Panc1 (cell line): ENCODE measurements around the gene CEACAM18. TPM values are rescaled to one million over a fixed set of nuclear protein-coding genes. Genes with fewer than 3 reads are reported as not detected.

Experiments
- ATAC-seq: fragments of 200-7000 bp; cut with Tn5 transposase; 2 replicates; pipeline ENCODE4 v1.9.1; 2020; ENCODE audit warnings: mild to moderate bottlenecking, moderate library complexity
- BruUV-seq: library from RNA; stranded (reverse); fragments of 400-500 nt; replicated peaks from 2 replicates; lab custom pipeline; 2021; lab: Mats Ljungman, UMichigan
- CTCF ChIA-PET: fragments of 300-600 bp; sonication (Branson Sonifier 250); formaldehyde crosslinking; loops from one replicate; lab custom pipeline; 2022; ENCODE audit warnings: antibody characterized with exemption; lab: Charles Lee
- POLR2A ChIA-PET: fragments of 300-600 bp; sonication (Branson Sonifier 250); formaldehyde crosslinking; loops from one replicate; lab custom pipeline; 2022; ENCODE audit warnings: antibody characterized with exemption; lab: Charles Lee
- DNase-seq: peaks from one replicate; pipeline ENCODE4 v3.0.0-alpha.2; 2010; ENCODE audit warnings: low read depth, low spot score
- H3K27ac ChIP-seq: 2 replicates; pipeline ENCODE4 v1.5.1; 2011; ENCODE audit warnings: mild to moderate bottlenecking, low read length, inconsistent platforms
- H3K27me3 ChIP-seq: fragments of 200-500 bp; sonication (Bioruptor generic); 2 replicates; pipeline ENCODE4 v1.6.0; 2014; ENCODE audit warnings: low read length, inconsistent platforms; ENCODE audit not compliant: control insufficient read depth, insufficient read depth
- H3K36me3 ChIP-seq: fragments of 200-500 bp; sonication (Bioruptor generic); 2 replicates; pipeline ENCODE4 v1.5.1; 2014; ENCODE audit warnings: inconsistent platforms, mild to moderate bottlenecking, low read length, moderate library complexity; ENCODE audit not compliant: control insufficient read depth, insufficient read depth
- H3K4me1 ChIP-seq: 2 replicates; pipeline ENCODE4 v1.5.1; 2011; ENCODE audit warnings: inconsistent platforms, mild to moderate bottlenecking, low read length, moderate library complexity; ENCODE audit not compliant: control insufficient read depth, insufficient read depth
- H3K4me3 ChIP-seq, 2 experiments: 2 replicates each; pipeline ENCODE4 v1.5.1; 2011 to 2012; ENCODE audit warnings: low read depth in 2 of 2, low read length in 2 of 2, mild to moderate bottlenecking in 2 of 2, inconsistent platforms in 1 of 2, moderate library complexity in 1 of 2
- H3K9me3 ChIP-seq: fragments of 200-500 bp; sonication (Bioruptor generic); 2 replicates; pipeline ENCODE4 v1.5.1; 2014; ENCODE audit warnings: low read depth, mild to moderate bottlenecking, inconsistent platforms, low read length, moderate library complexity; ENCODE audit not compliant: control insufficient read depth, insufficient read depth
- CTCF ChIP-seq: fragments of 450-650 bp; IDR thresholded peaks from 2 replicates; pipeline ENCODE4 v1.5.1; 2017; ENCODE audit warnings: mild to moderate bottlenecking
- POLR2AphosphoS5 ChIP-seq: IDR thresholded peaks from 2 replicates; pipeline ENCODE4 v1.6.1; 2012; ENCODE audit warnings: mild to moderate bottlenecking, low read depth, low read length, moderate library complexity
- REST ChIP-seq, 2 experiments: IDR thresholded peaks; 2 replicates each; pipeline ENCODE4 v1.6.1; 2011 to 2012; ENCODE audit warnings: low read depth in 2 of 2, control low read depth in 1 of 2, low read length in 1 of 2, mild to moderate bottlenecking in 1 of 2, moderate library complexity in 1 of 2; ENCODE audit not compliant: insufficient read depth in 1 of 2
- SIN3A ChIP-seq: IDR thresholded peaks from 2 replicates; pipeline ENCODE4 v1.6.1; 2012; ENCODE audit warnings: low read depth, mild to moderate bottlenecking, low read length, moderate library complexity, borderline replicate concordance; ENCODE audit not compliant: insufficient read depth
- TCF7L2 ChIP-seq: IDR thresholded peaks from 2 replicates; pipeline ENCODE4 v1.6.1; 2011; ENCODE audit warnings: mild to moderate bottlenecking, low read depth, low read length, inconsistent platforms
- in situ Hi-C: cut with HindIII; loops from 2 replicates; pipeline ENCODE4 v1.10.0; 2016; ENCODE audit warnings: low sequenced_read_pairs, low pct_unique_long_range_greater_than_20kb
- intact Hi-C: fragments of 100-400 bp; cut with micrococcal nuclease; formaldehyde crosslinking; loops from one replicate; pipeline ENCODE4 v1.10.0; 2022; ENCODE audit not compliant: unreplicated experiment
- total RNA-seq: library from RNA; stranded (reverse); gene quantifications from one replicate; pipeline ENCODE4 v1.2.1, GENCODE V29; 2021; ENCODE audit not compliant: unreplicated experiment

The CEACAM18 gene
- total RNA-seq, 1 experiment from 2014 or later = not detected

- Histone ChIP-seq H3K4me1 (no peaks in the 10 kb centered on the region), H3K9me3 (no peaks in the 10 kb centered on the region), H3K36me3 (no peaks in the 10 kb centered on the region), H3K4me3 (no peak within 1 kb of the TSS), H3K27ac (no peak within 1 kb of the TSS), H3K27me3 (no peaks in the 10 kb centered on the region)
- in situ Hi-C loops = no loop called here
- TF ChIP-seq SIN3A (no peak), TCF7L2 (no peak), CTCF (no peak), POLR2AphosphoS5 (no peak), REST (IDR thresholded peaks at IDR 0.05; ENCODE audit: insufficient read depth in 1 of 2, low read depth in 2 of 2, low read length in 1 of 2) (no peak)
- ChIA-PET CTCF (no interaction called here), POLR2A (no interaction called here)
- no peak for DNase-seq
- no TSS peak for BruUV-seq
- intact Hi-C loops = no loop called here
- ATAC-seq = no peak
These were observed 20.2 kb upstream of the CEACAM18 start, which contains the start of gene SIGLEC8 for GRCh38 chr19:51458051-51458645. SIGLEC8 (minus strand) TSS chr19:51458454; CDS start chr19:51458387, 67 bp downstream.

DNA sequence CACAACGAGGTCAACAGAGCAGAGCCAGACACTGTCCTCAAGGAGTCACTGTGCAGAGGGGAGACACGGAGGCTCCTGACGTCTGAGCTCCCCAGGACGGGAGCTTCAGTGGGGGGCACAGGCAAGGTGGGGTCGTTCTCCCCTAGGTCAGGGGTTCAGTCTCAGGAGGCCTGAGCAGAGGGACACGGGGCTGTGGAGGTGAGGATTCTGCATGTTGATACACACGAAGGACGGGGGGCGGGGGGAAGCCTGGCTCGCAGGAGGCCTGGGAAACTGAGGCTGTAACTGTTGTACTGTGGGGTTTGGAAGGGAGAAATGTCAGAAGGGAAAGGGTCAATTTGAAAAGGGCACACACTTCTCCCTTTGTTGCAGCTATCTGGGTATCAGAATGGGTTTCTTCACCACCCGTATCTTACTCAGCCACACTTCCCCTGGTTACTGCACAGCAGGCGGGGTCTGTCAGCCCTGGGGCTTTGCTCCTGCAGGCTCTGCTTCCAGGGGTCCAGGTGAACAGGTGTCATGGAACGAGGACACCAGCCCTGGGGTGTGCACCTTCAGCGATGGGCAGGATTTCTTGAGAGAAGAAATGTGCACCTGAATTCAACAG lies 19.3 kb upstream of the CEACAM18 start:
- intact Hi-C loops (no loop called here), in situ Hi-C loops (no loop called here)
- BruUV-seq = no TSS peak
- no peak overlapping the region for H3K27ac ChIP-seq
- H3K4me1 ChIP-seq = no peaks in the 10 kb centered on the region
- H3K9me3 ChIP-seq = no peaks in the 10 kb centered on the region
- no peaks in the 10 kb centered on the region for H3K36me3 ChIP-seq
- H3K27me3 ChIP-seq = no peaks in the 10 kb centered on the region
- POLR2A ChIA-PET = no interaction called here
- H3K4me3 ChIP-seq = no peak overlapping the region
- CTCF ChIA-PET = interaction anchor here (0.6 kb wide), 1 partner anchor 202 kb away, joined by 8 read pairs; no protein-coding TSS in a partner anchor
- DNase-seq (no peak), ATAC-seq (no peak)
- TF ChIP-seq SIN3A (no peak), TCF7L2 (no peak), CTCF (no peak), REST (IDR thresholded peaks at IDR 0.05; ENCODE audit: insufficient read depth in 1 of 2, low read depth in 2 of 2, low read length in 1 of 2) (no peak), POLR2AphosphoS5 (no peak)
